Epithelial cell of proximal tubule (primary cell): ENCODE results near the gene PRDM16. TPM values are rescaled to one million over a fixed set of nuclear protein-coding genes. Genes with fewer than 3 reads are reported as not detected.
"Not testable (repeated sequence)": the region's sequence is repeated elsewhere in the genome, so short reads cannot be mapped to it uniquely, and the experiment has no call there.

ENCODE experiments used
- DNase-seq: peaks from one replicate; pipeline ENCODE4 v3.0.0-alpha.2; 2011; ENCODE audit warnings: low read depth
- H3K4me3 ChIP-seq: 2 replicates; pipeline ENCODE4 v1.5.1; 2011; ENCODE audit warnings: low read depth, mild to moderate bottlenecking, low read length
- total RNA-seq: library from RNA; depleted of rRNA; stranded (reverse); fragments of >200 nt; gene quantifications from 2 replicates; pipeline ENCODE4 v1.2.3, GENCODE V29; 2015
- TF ChIP-seq, protein P1 (sequence below): conservative IDR thresholded peaks from 2 replicates; pipeline ENCODE4 v1.5.1; 2012; ENCODE audit warnings: low read depth, mild to moderate bottlenecking, low read length

PRDM16 gene
- total RNA-seq, 1 donor from 2014 or later = 0.06 TPM

DNA sequence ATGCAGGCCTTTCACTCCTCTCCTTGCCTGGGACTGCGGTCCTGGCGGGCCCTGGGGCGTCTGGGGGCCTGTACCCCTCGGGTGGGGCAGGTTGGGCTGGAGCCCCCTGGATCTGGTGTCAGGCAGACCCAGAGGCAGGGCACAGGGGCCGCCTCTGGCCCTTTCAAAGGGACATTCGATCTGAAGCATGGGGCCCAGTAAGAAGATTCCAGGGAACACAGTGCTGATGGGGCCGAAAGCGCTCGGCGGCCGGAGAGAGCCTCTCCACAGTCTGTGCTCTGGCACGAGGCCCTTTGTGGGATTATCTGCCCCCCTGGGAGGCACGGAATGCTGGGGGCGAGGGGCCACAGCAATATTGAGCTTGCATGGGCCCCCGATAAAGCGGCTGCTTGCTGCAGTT is 15.2 kb downstream of the PRDM16 start:
- DNase-seq = no peak
- H3K4me3 ChIP-seq = no peak overlapping the region
- TF ChIP-seq, protein P1, sequence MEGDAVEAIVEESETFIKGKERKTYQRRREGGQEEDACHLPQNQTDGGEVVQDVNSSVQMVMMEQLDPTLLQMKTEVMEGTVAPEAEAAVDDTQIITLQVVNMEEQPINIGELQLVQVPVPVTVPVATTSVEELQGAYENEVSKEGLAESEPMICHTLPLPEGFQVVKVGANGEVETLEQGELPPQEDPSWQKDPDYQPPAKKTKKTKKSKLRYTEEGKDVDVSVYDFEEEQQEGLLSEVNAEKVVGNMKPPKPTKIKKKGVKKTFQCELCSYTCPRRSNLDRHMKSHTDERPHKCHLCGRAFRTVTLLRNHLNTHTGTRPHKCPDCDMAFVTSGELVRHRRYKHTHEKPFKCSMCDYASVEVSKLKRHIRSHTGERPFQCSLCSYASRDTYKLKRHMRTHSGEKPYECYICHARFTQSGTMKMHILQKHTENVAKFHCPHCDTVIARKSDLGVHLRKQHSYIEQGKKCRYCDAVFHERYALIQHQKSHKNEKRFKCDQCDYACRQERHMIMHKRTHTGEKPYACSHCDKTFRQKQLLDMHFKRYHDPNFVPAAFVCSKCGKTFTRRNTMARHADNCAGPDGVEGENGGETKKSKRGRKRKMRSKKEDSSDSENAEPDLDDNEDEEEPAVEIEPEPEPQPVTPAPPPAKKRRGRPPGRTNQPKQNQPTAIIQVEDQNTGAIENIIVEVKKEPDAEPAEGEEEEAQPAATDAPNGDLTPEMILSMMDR = no peak

GRCh38 chr1:3084726-3085125 is 15.7 kb downstream of the PRDM16 start:
- DNase-seq = no peak
- TF ChIP-seq, protein P1 = no peak
- H3K4me3 ChIP-seq = no peak overlapping the region

DNA sequence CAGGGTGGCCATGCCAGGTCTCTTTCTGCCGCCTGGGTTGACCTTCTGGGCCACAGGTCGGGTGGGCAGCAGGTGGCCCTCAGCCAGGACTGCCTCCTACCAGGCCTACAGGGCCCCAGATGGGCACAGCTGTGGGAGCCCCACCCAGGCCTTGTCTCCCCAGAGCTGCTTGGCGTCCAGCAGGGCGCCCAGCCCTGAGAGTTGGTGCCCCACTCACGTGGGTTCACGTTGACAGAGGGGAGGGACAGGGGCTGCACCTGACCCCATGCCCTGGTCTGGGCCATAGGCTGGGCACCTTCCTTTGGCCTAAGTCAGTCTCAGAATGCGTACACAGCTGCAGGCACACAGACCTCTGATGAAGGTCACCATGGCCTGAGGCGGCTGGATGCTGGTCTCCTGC is 16.7 kb downstream of the PRDM16 start:
- DNase-seq = no peak
- TF ChIP-seq, protein P1 = no peak
- H3K4me3 ChIP-seq = no peak overlapping the region

DNA sequence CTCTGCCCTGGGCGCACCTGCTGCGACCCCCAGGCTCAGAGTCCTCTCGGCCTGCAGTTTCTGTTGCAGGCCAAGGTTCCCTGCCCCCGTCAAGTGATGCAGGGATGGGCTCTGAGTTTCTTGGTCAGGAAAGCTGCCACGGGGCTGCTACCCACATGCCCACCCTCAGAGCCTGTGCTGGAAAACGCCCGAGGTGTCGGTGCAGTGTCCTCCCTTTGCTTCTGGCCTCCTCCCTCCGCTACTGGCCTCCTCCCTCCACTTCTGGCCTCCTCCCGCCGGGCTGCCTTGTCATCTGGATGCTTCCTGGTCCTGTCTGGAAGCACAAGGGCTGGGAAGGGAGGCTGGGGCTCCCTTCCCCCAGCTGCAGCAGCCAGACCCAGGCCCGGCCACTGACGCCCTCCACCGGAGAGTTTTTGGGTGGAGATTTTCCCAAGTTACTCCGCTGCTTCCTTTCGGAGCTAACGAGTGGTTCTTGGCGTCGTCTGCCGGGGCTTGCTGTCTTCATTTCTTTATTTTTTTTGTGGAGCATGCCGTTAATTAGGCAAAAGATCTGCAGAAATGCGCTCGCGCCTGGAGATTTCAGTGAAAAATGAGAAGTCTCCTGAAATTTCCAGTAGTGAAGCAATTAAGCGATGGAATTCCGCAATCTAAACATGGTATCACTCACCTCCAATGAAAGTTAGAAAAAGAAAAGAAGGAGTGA is 17.4 kb downstream of the PRDM16 start:
- DNase-seq = no peak
- no peak overlapping the region for H3K4me3 ChIP-seq
- TF ChIP-seq, protein P1 = no peak

DNA sequence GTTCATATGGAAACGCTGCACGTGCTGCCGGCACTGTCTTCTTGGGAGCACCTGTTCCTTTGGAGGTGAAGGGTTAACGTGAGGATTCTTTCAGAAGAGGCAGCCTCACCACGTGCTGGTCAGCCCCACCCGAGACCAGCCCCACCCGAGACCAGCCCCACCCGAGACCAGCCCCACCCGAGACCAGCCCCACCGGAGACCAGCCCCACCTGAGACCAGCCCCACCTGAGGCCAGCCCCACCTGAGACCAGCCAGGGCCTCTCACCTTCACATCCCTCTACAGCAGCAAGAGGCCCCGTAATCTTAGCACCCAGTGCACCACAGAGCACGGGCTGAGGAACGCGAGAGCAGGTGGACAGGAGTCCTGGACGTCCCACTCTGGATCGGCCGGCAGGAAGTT is 18.0 kb downstream of the PRDM16 start:
- TF ChIP-seq, protein P1 = no peak
- no peak overlapping the region for H3K4me3 ChIP-seq
- no peak for DNase-seq

- DNase-seq = not testable (repeated sequence)
Measured at GRCh38 chr1:3087946-3088668, 19.1 kb downstream of the PRDM16 start.

GRCh38 chr1:3089490-3089889 is 20.5 kb downstream of the PRDM16 start:
- DNase-seq = no peak
- no peak overlapping the region for H3K4me3 ChIP-seq
- TF ChIP-seq, protein P1 = no peak

More at GRCh38 chr1:3087946-3088668, 19.1 kb downstream of the PRDM16 start:
- not testable (repeated sequence) for H3K4me3 ChIP-seq
